Left lung (tissue), 10 donors: ENCODE results near the gene FAM13C. TPM values are rescaled to one million over a fixed set of nuclear protein-coding genes. Genes with fewer than 3 reads are reported as not detected.

Source experiments
- ATAC-seq: fragments of 200-7000 bp; cut with Tn5 transposase; one replicate; pipeline ENCODE4 v1.9.1; 2020; ENCODE audit warnings: moderate library complexity
- DNase-seq, 4 donors: peaks; one replicate each; pipeline ENCODE4 v3.0.0-alpha.2; 2013 to 2020
- H3K27ac ChIP-seq, 2 donors: fragments of 200-600 bp; sonication (generic) in 1 of 2; one replicate each; pipeline versions ENCODE4 v1.5.0 to v1.8.0; 2020 to 2021
- H3K27me3 ChIP-seq, 2 donors: fragments of 200-600 bp; sonication (generic) in 1 of 2; one replicate each; pipeline versions ENCODE4 v1.5.0 to v1.8.0; 2020 to 2021
- H3K36me3 ChIP-seq, 2 donors: fragments of 200-600 bp; sonication (generic) in 1 of 2; one replicate each; pipeline versions ENCODE4 v1.5.0 to v1.8.0; 2020 to 2021
- H3K4me1 ChIP-seq, 2 donors: fragments of 200-600 bp; one replicate each; pipeline ENCODE4 v1.8.0; 2021
- H3K4me3 ChIP-seq, 2 donors: fragments of 200-600 bp; sonication (generic) in 1 of 2; one replicate each; pipeline versions ENCODE4 v1.5.0 to v1.8.0; 2020 to 2021; ENCODE audit warnings: mild to moderate bottlenecking in 1 of 2
- H3K9me3 ChIP-seq, 2 donors: fragments of 200-600 bp; sonication (generic) in 1 of 2; one replicate each; pipeline versions ENCODE4 v1.5.0 to v1.8.0; 2020 to 2021
- intact Hi-C, 2 donors: fragments of 100-400 bp; cut with DNase I; formaldehyde crosslinking; loops; one replicate each; pipeline versions ENCODE4 v1.11.2 to v1.14.2; 2022
- polyA plus RNA-seq, 6 donors: library from polyadenylated mRNA; unstranded; fragments of 120-200 nt; gene quantifications; one replicate each; pipeline ENCODE4 v1.2.1, GENCODE V29; 2013; ENCODE audit not compliant: insufficient read length in 6 of 6
- total RNA-seq, 2 donors: library from RNA; stranded (reverse); fragmentation: NEBNext Ultra II Directional; extraction: Animal tissue kit (Norgen Biotek cat#: 25700); gene quantifications; one replicate each; pipeline ENCODE4 v1.2.1, GENCODE V29; 2021
- TF ChIP-seq, protein P1 (sequence below), 2 donors: fragments of 200-600 bp; sonication (generic) in 1 of 2; IDR thresholded peaks; one replicate each; pipeline versions ENCODE4 v1.5.0 to v1.8.0; 2021; ENCODE audit warnings: antibody characterized with exemption in 2 of 2
- donor health status: DM: no; HTN: yes; CAD: no.
- donor health status: DM: no; HTN: no; CAD: no.

The FAM13C gene
- total and polyA plus RNA-seq, 8 donors = 10.3 to 36.1 (median 25.0) TPM

DNA sequence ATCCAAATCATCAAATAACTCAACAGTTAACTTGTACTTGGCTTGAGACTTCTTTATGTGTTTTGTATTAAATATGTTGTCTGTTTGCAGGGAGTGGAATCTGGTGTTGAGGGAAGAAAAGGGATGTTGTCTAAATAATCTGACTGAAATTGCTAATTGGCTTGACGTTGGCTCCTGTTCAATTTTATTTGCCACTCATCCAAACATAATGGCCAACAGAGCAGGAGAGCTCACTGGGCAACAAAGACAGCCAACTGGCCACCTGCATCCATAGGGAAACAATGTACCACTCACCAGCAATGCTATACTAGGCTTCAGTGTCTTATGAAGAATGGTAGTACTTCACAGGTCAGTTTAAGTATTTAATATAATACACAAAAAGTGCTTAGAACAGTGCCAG lies 80.5 kb downstream of the FAM13C start:
- H3K27me3 ChIP-seq = no peaks in the 10 kb centered on the region
- no peak overlapping the region for H3K27ac ChIP-seq

DNA sequence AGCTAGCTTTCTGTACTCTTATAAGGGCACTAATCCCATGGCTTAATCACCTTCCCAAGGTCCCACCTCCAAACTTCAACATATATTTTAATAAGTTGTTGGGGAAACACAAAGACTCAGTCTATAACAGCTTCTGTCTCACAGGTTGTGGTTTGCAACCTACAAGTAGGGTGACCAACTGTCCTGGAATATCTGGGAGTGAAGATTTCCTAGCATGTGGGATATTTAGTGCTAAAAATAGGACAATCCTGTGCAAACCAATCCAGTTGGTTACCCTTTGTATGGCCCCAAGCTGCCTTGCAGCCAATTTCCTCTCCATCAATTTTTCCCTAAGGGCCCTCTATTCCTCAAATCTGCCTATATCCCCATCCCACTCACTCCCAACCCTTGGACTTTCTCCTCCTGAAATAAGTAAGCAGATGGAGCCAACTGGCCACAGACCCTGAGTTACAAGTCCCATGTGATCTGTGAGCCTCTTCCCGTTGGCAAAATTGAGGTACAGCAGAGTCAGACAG lies 82.3 kb downstream of the FAM13C start:
- no peak for ATAC-seq
- Histone ChIP-seq H3K4me3 (no peak overlapping the region), H3K36me3 (no peaks in the 10 kb centered on the region), H3K9me3 (no peaks in the 10 kb centered on the region), H3K27me3 (no peaks in the 10 kb centered on the region), H3K4me1 (no peaks in the 10 kb centered on the region), H3K27ac (no peak overlapping the region)
- intact Hi-C loops = no loop called here
- TF ChIP-seq, protein P1, sequence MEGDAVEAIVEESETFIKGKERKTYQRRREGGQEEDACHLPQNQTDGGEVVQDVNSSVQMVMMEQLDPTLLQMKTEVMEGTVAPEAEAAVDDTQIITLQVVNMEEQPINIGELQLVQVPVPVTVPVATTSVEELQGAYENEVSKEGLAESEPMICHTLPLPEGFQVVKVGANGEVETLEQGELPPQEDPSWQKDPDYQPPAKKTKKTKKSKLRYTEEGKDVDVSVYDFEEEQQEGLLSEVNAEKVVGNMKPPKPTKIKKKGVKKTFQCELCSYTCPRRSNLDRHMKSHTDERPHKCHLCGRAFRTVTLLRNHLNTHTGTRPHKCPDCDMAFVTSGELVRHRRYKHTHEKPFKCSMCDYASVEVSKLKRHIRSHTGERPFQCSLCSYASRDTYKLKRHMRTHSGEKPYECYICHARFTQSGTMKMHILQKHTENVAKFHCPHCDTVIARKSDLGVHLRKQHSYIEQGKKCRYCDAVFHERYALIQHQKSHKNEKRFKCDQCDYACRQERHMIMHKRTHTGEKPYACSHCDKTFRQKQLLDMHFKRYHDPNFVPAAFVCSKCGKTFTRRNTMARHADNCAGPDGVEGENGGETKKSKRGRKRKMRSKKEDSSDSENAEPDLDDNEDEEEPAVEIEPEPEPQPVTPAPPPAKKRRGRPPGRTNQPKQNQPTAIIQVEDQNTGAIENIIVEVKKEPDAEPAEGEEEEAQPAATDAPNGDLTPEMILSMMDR (IDR thresholded peaks at IDR 0.05) = no peak
- no peak for DNase-seq

More for the DNA sequence above, 80.5 kb downstream of the FAM13C start:
- Histone ChIP-seq H3K36me3 (no peaks in the 10 kb centered on the region), H3K9me3 (no peaks in the 10 kb centered on the region), H3K4me3 (no peak overlapping the region), H3K4me1 (no peaks in the 10 kb centered on the region)
- DNase-seq (no peak), ATAC-seq (no peak)
- intact Hi-C loops = no loop called here
- TF ChIP-seq, protein P1 (IDR thresholded peaks at IDR 0.05) = no peak

DNA sequence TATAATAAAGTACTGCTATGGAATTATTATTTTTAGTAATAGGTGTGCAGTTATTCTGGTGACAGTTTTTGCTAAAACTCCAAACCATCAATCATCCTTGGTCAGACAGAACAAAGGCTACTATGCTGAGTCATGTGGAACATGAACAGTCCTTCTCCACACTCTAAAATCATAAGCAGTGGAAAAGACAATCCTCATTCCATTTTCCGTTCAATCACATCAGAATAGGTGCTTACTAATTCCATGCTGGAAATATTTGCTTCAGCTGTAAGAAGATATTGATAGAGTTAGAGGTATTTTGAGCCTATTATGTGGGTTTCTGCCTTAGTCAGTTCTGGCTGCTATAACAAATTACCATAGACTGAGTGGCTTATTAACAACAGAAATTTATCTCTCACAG lies 82.9 kb downstream of the FAM13C start:
- no peak overlapping the region for H3K4me3 ChIP-seq
- no peaks in the 10 kb centered on the region for H3K36me3 ChIP-seq
- no peaks in the 10 kb centered on the region for H3K4me1 ChIP-seq
- H3K27me3 ChIP-seq = no peaks in the 10 kb centered on the region
- TF ChIP-seq, protein P1 (IDR thresholded peaks at IDR 0.05) = no peak
- no peak for DNase-seq
- no peak for ATAC-seq
- H3K9me3 ChIP-seq = no peaks in the 10 kb centered on the region
- intact Hi-C loops = no loop called here
- no peak overlapping the region for H3K27ac ChIP-seq

DNA sequence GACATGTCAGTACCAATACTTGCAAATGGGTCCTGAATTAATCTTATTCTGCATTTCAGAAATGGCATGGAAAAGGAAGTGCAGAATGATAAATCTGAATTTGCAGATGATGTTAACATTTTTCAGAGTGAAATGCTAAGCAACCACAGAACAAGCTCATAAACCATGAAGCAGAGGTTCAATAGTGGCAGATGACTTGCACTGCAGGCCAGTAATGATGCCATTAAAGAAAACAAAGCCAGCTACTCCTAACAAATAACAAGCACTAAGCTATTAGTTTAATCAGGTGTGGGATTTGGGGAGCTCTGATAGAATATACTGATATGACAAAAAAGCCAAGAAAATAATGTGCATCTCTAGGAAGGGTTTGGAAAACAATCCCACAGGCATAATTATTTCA lies 85.4 kb downstream of the FAM13C start:
- H3K27me3 ChIP-seq = no peaks in the 10 kb centered on the region
- no peaks in the 10 kb centered on the region for H3K4me1 ChIP-seq
- intact Hi-C loops = no loop called here
- no peaks in the 10 kb centered on the region for H3K9me3 ChIP-seq
- H3K36me3 ChIP-seq = no peaks in the 10 kb centered on the region
- no peak overlapping the region for H3K4me3 ChIP-seq
- no peak for ATAC-seq
- H3K27ac ChIP-seq = no peak overlapping the region
- TF ChIP-seq, protein P1 (IDR thresholded peaks at IDR 0.05) = no peak
- DNase-seq = no peak

DNA sequence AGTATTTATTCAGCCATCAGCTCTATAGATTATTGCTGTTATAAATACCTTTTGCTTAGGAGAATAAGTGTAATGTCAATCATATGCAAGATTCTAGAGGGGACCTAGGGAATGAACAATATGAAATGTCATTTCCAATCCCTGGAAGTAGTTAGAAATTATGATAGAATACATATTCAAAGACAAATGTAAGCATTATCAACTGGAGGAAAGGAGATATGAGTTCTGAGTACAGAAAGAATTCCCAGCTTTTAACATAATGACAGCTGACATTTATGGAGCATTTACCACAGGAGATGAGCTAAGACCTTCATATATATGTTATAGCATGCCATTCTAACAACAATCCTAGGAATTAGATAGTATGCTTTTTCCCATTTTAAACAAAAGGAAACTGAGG lies 86.2 kb downstream of the FAM13C start:
- intact Hi-C loops = no loop called here
- no peak for DNase-seq
- no peak overlapping the region for H3K4me3 ChIP-seq
- H3K27me3 ChIP-seq = no peaks in the 10 kb centered on the region
- TF ChIP-seq, protein P1 (IDR thresholded peaks at IDR 0.05) = no peak
- no peaks in the 10 kb centered on the region for H3K4me1 ChIP-seq
- no peaks in the 10 kb centered on the region for H3K9me3 ChIP-seq
- H3K36me3 ChIP-seq = no peaks in the 10 kb centered on the region
- H3K27ac ChIP-seq = no peak overlapping the region
- ATAC-seq = no peak
